HG02885 (cell line): ENCODE results near the gene CYSTM1.

Experiments used
- ATAC-seq: cut with Tn5 transposase; IDR thresholded peaks from one replicate; pipeline ENCODE4 v1.9.1; 2021; ENCODE audit warnings: mild to moderate bottlenecking; ENCODE audit not compliant: unreplicated experiment, poor library complexity

The CYSTM1 gene, protein sequence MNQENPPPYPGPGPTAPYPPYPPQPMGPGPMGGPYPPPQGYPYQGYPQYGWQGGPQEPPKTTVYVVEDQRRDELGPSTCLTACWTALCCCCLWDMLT

DNA sequence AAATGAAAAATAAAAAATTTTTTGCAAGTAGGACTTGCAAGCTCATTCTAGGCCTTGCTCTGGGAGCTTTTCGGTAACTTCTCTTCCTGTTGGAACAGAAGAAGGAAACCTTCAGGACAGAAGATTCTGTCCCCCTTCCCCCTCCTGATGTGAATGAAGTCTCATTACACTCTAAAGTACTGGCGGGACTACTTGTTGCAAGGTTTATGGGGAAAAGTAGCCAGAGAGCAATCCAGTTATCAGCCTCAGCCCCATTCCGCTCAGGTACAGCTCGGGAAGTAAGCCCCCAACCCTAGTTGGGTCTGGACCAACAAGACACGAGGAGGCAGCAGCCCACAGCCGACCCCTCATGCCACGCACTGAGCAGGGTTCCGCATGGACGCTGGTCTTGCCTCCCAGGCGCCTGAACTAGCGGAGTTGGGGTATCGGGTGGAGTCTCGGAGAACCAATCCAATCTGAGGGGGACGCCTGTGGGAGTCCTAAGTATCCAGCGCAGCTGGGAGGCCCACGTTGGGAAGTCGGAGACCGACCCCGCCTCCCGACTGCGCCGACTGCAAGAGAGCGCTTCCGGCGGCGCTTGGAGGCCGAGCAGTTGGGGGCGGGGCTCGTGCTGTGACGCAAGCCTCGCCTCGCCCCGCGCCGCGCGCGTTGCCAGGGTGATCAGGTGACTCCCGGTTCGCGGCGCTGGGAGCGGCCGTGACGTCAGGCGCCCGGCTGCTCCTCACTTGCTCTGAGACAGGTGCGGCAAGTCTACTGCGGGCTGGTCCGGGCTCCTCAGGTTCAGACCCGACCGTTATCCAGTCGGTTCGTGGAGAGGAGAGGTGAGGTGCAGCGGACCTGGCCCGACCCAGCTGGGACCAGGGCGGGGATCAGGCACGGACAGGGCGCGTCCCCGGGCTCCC lies at the start of gene CYSTM1:
Gene CYSTM1, plus strand, starts transcription at position 724 of the 902 bp plus-strand sequence. CDS start 19,278 bp downstream, outside the sequence.
- ATAC-seq: peak; percentile 95

- ATAC-seq: no peak
These were observed 49.4 kb upstream of the CYSTM1 start, which contains the start of gene IGIP for GRCh38 chr5:140125637-140126036. TSS of gene IGIP (plus strand) at chr5:140125937. CDS start at chr5:140128477, 2,540 bp downstream.

GRCh38 chr5:140126315-140127012 lies 48.5 kb upstream of the CYSTM1 start:
- no peak for ATAC-seq

DNA sequence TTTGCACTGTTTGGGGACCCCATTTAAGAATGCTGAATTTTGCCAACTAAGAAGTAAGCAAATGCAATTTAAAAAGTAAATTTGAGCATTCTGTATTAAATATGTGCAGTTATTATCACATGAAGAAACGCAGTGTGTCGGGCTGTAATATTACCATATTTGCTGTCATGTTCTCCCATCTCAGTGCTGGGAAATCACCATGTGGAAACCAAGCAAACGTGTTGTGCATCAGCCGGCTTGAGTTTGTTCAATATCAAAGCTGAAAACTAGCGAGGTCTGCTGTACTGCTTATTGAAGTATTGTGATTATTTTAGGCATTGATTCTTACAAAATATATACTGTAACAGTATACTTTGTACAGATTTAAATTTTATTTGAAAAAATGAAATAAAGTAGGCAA lies 46.6 kb upstream of the CYSTM1 start:
- no peak for ATAC-seq

DNA sequence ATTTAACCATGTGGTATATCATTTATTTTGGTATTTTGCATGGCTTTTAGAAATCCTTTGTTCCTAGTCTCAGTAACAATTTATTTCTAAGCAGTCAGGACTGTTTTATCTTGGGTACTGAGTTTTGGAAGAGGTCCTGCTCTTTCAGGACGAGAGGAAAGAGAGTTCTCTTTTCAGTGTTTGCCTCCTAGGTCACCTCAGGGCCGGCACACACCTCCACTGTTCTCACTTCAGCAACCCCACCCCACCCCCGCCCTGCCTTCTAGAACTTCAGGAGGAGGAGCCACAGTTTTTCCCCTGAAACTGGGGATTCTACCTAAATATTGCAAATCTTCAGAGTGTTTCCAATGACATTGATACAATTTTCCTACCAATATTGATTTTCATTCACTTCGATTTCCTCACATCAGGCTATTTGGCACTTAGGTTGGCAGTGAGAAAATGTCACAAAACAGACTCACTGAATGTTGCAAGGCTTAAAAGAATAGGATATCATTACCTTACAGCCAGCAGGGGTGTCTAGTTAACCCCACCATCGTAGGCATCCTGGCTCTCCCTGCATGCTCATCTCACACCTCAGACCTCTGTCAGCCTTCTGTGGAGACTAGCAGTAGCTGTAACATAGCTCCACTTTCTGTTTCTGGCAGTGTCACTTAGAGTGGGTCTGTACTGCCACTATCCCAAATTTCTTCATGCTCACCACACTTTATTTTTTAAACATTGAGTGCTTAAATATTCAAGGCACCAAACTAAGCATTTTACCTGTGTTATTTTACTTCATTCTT lies 43.8 kb upstream of the CYSTM1 start:
- ATAC-seq: no peak

GRCh38 chr5:140131967-140132409 lies 43.0 kb upstream of the CYSTM1 start:
- ATAC-seq: no peak

GRCh38 chr5:140133514-140134167 lies 41.3 kb upstream of the CYSTM1 start:
- ATAC-seq: no peak

GRCh38 chr5:140134277-140134935 lies 40.6 kb upstream of the CYSTM1 start:
- ATAC-seq: no peak

DNA sequence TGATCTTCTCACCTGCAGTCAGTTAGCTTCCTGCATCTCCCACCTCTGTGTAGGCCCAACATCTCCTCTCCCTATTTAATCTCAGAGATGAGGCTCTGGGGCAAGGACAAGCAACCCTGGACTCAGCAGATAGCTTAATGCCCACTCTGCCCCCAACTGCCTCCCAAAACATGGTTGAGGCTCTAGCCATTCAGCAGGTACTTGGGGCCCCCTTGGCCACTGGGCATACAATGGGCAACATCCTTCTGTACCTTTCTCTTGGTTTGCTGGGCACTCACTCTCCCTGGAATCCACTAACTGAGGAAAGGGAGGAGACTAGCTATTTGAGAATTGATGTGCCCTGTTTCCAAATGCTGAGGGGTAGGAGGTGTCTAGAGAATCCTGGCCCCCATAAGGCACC lies 39.9 kb upstream of the CYSTM1 start:
- ATAC-seq: no peak

DNA sequence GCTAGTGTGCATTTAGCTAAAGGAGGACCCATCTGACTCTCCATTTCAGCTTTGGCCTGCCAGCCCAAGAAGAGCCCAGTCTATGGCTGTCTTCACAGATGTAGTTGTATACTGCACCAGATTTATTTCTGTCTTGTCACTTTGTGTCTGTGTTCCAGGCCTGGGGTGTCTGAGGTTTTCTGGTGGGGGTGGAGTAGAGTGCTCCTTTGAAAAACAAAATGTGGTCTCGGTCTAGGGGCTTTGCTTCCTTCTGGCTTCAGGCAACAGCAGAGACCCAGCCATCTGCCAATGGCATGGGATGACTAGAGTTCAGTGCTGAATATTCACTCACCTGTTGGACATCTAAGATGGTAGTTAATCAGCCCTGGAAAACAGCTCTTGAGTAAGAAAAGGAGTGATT lies 38.4 kb upstream of the CYSTM1 start:
- ATAC-seq: no peak

DNA sequence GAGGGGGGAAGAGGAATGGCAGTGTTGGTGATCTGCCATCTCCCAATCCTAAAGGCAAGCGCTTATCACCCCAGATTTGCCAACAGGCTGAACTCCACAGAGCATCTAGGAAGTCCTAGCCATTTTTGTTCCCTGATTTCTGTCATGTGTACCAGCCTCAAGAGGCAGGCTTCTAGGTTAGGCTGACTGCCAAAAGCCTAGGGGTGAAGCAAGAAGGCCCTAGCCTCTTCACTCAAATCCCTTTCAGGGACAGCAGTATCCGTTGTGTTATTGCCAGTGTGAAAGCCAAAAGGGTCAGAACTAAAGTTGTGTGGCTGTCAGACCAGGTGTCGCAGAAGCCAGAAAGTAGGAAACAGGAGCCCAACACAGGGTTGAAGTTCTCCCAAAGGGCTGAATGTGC lies 34.6 kb upstream of the CYSTM1 start:
- no peak for ATAC-seq

DNA sequence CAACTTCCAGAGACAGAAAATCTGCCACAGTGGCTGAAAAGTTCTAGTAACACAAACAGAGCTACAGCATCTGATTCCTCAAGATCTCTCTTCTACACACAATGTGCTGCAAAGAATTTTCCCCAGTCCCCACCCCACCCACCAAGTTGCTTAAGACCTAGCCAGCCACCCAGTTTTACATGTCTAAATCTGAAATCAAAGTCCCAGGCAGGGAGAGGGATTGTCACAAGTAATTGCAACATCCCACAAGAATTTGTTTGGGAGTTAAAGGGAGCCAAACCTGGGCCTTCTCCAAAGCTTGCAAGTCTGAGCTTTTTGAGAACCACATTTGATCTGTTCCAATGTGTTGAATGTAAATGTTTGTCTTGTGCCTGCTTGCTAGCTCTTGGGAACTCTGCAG lies 33.7 kb upstream of the CYSTM1 start:
- ATAC-seq: no peak

DNA sequence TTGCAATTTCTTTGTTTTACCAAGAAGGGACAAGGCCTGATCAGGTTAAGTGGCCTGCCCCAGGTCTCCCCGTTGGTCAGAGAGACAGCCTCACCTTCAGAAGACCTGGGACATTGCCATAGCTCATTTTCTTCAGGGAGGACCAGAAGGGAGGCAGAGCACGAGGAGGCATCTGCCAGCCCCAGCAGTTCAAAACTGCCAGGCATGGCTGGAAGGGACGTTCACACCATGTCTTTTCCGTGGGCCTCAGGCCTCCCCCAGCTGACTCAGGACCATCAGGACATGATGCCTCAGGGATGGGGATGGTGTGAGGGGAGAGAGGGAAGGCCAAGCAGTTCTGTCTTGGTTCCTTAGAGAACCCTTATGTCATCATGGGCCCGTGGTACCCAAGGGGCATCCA lies 32.7 kb upstream of the CYSTM1 start:
- ATAC-seq: no peak

- no peak for ATAC-seq
These were observed 32.1 kb upstream of the CYSTM1 start for GRCh38 chr5:140142856-140143255.

DNA sequence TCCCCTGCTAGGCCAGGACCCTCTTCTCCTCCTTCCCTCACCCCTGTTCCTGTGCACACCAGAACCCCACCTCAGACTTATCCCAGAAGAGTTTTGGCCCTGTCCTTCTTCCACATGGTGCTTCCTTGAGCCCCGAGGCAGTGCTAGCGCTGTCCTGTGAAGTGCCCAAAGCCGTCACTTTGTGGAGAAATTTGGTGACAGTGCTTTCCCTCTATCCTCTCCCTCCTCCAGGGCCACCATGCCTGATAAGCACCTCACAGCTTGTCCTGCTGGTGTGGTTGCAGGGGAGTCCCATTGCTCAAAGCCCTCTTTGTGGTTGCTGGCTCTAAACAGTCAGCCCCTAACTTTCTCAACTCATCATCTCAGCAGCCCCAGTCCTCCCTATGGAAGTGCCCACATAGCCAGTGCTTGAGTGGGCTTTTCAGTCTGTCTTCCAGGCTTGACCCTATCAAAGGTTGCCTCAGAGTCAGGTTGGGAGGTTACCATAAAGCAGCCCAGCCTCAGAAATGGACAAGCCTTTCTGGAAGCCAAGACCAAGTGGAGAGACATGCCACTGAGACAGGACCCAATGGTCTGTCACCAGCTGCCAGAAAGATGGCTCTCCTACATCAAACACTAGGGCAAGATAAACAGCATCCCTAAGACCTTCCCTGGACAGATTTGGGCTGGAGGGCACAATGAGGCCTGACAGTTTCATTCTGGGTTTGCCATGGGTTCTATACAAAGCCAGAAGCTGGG lies 31.3 kb upstream of the CYSTM1 start:
- ATAC-seq: peak; percentile 20

GRCh38 chr5:140145256-140145655 lies 29.7 kb upstream of the CYSTM1 start:
- no peak for ATAC-seq

DNA sequence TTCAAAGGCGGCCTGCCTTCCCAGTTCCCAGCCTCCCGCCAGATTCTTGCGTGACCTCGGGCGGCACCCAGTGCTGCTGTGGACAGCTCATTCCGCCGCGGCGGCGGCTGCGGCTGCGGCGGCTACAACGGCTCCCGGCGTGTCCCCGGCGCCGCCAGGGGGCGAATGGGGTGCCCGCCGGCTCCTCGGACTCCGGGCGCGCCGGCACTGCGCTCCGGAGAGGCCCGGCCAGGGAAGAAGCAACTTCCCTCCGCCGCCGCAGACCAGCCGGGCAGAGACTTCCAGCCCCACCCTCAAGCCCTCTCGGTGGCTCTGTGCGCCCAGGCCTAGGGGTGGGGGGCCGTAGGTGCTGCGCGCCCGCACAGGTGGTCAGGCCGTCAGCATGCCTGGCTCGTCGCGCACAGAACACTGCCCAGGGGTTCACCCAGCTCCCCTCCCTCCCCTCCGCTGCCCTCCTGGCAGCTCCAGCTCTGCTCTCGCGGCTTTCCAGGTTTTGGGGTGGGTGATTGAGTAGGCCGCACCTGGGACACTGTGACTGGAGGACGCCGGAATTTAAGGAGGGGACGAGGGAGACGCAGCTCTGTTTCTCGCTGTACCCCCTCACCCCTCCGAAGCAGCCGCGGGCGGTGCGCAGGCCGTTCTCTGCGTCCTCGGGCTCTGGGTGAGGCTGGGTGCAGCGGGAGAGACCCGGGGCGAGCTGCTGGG lies 29.0 kb upstream of the CYSTM1 start:
- peak; percentile 61 for ATAC-seq

DNA sequence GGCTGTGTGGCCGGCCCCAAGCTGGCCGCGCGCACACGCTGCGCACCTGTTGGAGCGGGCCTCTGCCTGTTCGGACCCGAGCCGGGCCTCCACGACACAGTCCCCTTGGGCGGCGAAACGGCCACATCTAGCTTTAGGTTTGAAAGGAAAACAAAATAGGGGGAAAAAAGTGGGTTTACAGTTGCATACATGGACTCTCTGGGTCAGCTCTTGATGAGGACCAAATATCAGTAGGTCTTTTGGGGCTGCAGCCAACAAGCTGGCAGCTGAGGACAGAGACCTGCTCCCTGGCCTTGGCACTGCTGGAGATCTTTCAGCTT lies 28.5 kb upstream of the CYSTM1 start:
- no peak for ATAC-seq
